ENCODE data around the gene AKT1. TPM values are rescaled to one million over a fixed set of nuclear protein-coding genes. Genes with fewer than 3 reads are reported as not detected.

The AKT1 gene
- total RNA-seq, 1 donor from 2014 or later: 147 TPM

DNA sequence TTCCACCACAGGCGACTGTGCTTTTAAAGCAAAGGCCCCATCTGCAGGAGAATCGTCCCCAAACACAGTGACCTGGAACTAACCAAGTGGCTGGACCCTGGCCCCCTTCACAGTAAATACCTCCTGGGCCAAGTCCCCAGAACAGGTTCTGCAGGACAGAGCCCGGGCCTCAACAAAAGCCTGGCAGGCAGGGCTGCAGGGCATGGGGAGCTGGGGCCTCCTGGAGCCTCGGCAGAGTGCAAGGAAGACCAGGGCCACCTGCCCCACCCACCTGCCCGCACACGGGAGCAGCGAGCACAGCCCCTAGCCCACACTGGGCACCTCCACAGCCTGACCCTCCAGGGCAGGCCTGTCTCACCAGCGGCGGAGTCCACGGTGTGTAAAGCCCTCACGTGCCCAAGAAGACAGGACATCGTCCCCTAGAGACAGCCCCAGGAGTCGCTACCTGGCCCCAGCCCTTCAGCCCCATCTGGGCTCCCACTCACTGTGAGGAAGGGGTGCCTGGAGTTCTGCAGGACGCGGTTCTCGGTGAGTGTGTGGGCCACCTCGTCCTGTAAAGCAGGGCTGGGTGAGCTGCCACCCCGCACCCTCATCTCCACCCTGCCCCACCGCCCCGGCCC lies 21.0 kb downstream of the AKT1 start:
- H3K27ac Mint-ChIP-seq: no peak overlapping the region
- no peaks in the 10 kb centered on the region for H3K27me3 Mint-ChIP-seq
- H3K4me3 Mint-ChIP-seq (ENCODE audit: low read depth): no peak overlapping the region
- no peak for DNase-seq (ENCODE audit: low spot score, unreplicated experiment)
- peaks cover 7% of the 10 kb centered on the region for H3K4me1 Mint-ChIP-seq (ENCODE audit: low read depth)
- peaks cover 2% of the 10 kb centered on the region for H3K9me3 Mint-ChIP-seq (ENCODE audit: low read depth)
- TF ChIP-seq, protein P1, sequence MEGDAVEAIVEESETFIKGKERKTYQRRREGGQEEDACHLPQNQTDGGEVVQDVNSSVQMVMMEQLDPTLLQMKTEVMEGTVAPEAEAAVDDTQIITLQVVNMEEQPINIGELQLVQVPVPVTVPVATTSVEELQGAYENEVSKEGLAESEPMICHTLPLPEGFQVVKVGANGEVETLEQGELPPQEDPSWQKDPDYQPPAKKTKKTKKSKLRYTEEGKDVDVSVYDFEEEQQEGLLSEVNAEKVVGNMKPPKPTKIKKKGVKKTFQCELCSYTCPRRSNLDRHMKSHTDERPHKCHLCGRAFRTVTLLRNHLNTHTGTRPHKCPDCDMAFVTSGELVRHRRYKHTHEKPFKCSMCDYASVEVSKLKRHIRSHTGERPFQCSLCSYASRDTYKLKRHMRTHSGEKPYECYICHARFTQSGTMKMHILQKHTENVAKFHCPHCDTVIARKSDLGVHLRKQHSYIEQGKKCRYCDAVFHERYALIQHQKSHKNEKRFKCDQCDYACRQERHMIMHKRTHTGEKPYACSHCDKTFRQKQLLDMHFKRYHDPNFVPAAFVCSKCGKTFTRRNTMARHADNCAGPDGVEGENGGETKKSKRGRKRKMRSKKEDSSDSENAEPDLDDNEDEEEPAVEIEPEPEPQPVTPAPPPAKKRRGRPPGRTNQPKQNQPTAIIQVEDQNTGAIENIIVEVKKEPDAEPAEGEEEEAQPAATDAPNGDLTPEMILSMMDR (IDR thresholded peaks at IDR 0.05; ENCODE audit: unreplicated experiment): no peak
- peaks cover 21% of the 10 kb centered on the region for H3K36me3 Mint-ChIP-seq (ENCODE audit: insufficient read depth)

DNA sequence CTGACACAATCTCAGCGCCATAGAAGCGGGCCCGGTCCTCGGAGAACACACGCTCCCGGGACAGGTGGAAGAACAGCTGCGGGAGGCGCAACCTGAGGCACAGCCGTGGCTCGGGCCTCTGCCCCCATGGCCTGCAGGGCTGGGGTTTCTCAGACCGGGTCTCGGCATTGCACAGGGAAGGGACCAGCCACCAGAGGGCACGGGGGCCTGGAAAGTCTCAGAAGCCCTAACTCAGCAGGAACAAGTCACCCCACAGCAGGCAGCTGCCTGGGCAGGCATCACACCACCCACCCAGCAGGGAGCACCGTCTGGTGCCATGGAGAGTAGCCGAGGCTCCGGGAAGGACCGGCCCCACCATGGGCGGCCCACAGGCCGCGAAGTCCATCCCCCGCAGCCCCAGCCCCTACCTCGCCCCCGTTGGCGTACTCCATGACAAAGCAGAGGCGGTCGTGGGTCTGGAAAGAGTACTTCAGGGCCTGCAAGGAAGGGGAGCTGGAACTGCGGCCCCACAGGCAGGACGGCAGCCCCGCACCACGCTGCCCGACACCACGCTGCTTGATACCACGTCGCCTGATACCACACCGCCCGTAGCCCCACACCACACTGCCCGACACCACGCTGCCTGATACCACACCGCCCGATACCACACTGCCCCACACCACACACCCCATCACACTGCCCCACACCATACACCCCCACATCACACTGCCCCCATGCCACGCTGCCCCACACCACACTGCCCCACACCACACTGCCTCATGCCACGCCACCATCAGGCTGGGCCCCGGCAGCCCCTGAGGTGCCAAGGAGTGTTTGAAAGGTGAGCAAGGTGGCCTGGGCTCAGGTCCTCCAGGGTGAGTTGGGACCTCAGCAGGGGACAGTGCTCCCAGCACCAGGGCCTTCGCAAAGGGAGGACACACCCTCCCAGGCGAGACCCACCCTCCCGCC lies 21.8 kb downstream of the AKT1 start:
- TF ChIP-seq, protein P1 (IDR thresholded peaks at IDR 0.05; ENCODE audit: unreplicated experiment): no peak
- no peaks in the 10 kb centered on the region for H3K27me3 Mint-ChIP-seq
- H3K27ac Mint-ChIP-seq: no peak overlapping the region
- H3K36me3 Mint-ChIP-seq (ENCODE audit: insufficient read depth): peaks cover 21% of the 10 kb centered on the region
- peaks cover 7% of the 10 kb centered on the region for H3K4me1 Mint-ChIP-seq (ENCODE audit: low read depth)
- DNase-seq (ENCODE audit: low spot score, unreplicated experiment): no peak
- no peak overlapping the region for H3K4me3 Mint-ChIP-seq (ENCODE audit: low read depth)
- H3K9me3 Mint-ChIP-seq (ENCODE audit: low read depth): peaks cover 2% of the 10 kb centered on the region

DNA sequence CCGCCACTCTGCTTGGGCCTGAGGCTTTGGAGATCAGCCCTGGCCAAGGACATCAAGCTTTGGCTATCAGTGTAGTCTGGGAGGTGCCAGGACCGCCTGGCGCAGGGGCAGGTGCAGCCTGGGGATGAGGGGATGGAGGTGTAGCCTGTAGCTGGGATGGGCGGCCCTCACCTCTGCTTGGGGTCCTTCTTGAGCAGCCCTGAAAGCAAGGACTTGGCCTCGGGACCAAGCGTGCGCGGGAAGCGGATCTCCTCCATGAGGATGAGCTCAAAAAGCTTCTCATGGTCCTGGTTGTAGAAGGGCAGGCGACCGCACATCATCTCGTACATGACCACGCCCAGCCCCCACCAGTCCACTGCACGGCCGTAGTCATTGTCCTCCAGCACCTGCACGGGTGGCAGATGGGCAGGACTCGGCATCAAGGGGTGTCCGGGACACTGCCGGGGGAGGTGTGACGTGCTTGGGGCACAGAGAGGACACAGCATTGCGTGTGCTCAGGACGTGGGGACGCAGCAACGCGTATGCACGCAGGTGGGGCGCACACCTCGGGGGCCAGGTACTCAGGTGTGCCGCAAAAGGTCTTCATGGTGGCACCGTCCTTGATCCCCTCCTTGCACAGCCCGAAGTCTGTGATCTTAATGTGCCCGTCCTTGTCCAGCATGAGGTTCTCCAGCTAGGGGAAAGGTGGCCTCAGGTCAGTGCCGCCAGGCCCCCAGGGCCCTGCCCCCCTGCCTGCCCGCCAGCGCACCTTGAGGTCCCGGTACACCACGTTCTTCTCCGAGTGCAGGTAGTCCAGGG lies 22.6 kb downstream of the AKT1 start:
- no peaks in the 10 kb centered on the region for H3K27me3 Mint-ChIP-seq
- no peak overlapping the region for H3K4me3 Mint-ChIP-seq (ENCODE audit: low read depth)
- TF ChIP-seq, protein P1 (IDR thresholded peaks at IDR 0.05; ENCODE audit: unreplicated experiment): no peak
- no peak overlapping the region for H3K27ac Mint-ChIP-seq
- DNase-seq (ENCODE audit: low spot score, unreplicated experiment): no peak
- peaks cover 22% of the 10 kb centered on the region for H3K36me3 Mint-ChIP-seq (ENCODE audit: insufficient read depth)
- H3K9me3 Mint-ChIP-seq (ENCODE audit: low read depth): peaks cover 2% of the 10 kb centered on the region
- H3K4me1 Mint-ChIP-seq (ENCODE audit: low read depth): peaks cover 12% of the 10 kb centered on the region

DNA sequence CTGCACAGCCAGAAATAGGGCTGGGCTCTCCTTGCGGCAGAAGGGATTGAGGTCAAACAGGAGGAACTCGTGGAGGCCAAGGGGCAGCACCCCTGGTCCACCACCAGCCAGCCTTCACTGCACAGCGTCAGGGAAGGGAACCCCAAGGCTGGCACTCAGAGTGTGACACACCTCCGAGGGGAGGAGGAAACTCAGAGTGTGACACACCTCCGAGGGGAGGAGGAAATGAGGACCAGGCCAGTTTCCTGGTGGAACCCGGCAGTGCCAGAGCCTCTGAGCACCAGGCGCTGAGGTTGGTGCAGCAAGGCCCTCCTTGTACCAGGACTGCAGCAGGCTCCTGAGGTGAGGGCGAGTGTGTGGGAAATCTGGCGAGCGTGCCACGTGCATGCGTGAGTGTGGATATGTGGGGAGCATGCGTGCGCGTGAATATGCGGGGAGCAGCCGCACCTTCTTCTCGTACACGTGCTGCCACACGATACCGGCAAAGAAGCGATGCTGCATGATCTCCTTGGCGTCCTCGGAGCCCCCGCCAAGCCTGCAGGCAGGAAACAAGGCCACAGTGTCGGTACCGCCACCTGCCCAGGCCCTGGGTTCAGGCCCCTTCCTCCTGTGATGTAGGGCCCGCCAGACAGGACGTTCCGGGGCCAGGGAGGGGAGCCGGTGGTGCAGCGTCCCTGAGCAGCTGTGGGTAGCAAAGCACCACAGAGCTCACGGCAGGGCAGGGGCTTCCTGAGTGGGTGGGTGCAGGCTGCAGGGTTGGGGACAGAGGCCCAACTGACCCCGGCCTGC lies 23.4 kb downstream of the AKT1 start:
- H3K9me3 Mint-ChIP-seq (ENCODE audit: low read depth): peaks cover 2% of the 10 kb centered on the region
- no peak for DNase-seq (ENCODE audit: low spot score, unreplicated experiment)
- H3K4me3 Mint-ChIP-seq (ENCODE audit: low read depth): no peak overlapping the region
- H3K27me3 Mint-ChIP-seq: no peaks in the 10 kb centered on the region
- TF ChIP-seq, protein P1 (IDR thresholded peaks at IDR 0.05; ENCODE audit: unreplicated experiment): no peak
- peaks cover 19% of the 10 kb centered on the region for H3K4me1 Mint-ChIP-seq (ENCODE audit: low read depth)
- peaks cover 22% of the 10 kb centered on the region for H3K36me3 Mint-ChIP-seq (ENCODE audit: insufficient read depth)
- H3K27ac Mint-ChIP-seq: peak overlapping the region; percentile 24
